Breast epithelium (tissue), 4 donors: ENCODE results near the gene DGAT2. TPM values are rescaled to one million over a fixed set of nuclear protein-coding genes. Genes with fewer than 3 reads are reported as not detected.

Experiments used
- DNase-seq, 2 donors: peaks; one replicate each; pipeline ENCODE4 v3.0.0-alpha.2; 2019; ENCODE audit warnings: low spot score in 2 of 2
- H3K27ac ChIP-seq, 2 donors: fragments of 200-600 bp; sonication (generic) in 1 of 2; one replicate each; pipeline ENCODE4 v1.5.1; 2016 to 2019; ENCODE audit warnings: mild to moderate bottlenecking in 1 of 2
- H3K27me3 ChIP-seq, 2 donors: fragments of 200-600 bp; sonication (generic) in 1 of 2; one replicate each; pipeline versions ENCODE4 v1.5.1 to v1.6.0; 2017 to 2019; ENCODE audit warnings: control low read depth in 1 of 2, mild to moderate bottlenecking in 1 of 2
- H3K36me3 ChIP-seq: fragments of 200-600 bp; one replicate; pipeline ENCODE4 v1.5.1; 2019
- H3K4me1 ChIP-seq, 2 donors: fragments of 200-600 bp; sonication (generic); one replicate each; pipeline ENCODE4 v1.5.1; 2016 to 2019; ENCODE audit warnings: control low read depth in 1 of 2
- H3K4me3 ChIP-seq, 3 donors: fragments of 200-600 bp; sonication (generic); 1 replicate in 2 of 3; 2 replicates in 1 of 3; pipeline ENCODE4 v1.5.1; 2016 to 2019; ENCODE audit warnings: mild to moderate bottlenecking in 3 of 3, moderate library complexity in 2 of 3
- H3K9me3 ChIP-seq, 2 donors: fragments of 200-600 bp; sonication (generic) in 1 of 2; one replicate each; pipeline ENCODE4 v1.5.1; 2016 to 2019; ENCODE audit warnings: control low read depth in 1 of 2
- CTCF ChIP-seq, 3 donors: fragments of 450-650 bp; IDR thresholded peaks; one replicate each; pipeline ENCODE4 v1.5.1; 2016 to 2017; ENCODE audit warnings: antibody characterized with exemption in 3 of 3, mild to moderate bottlenecking in 3 of 3, moderate library complexity in 3 of 3
- POLR2A ChIP-seq: fragments of 450-650 bp; IDR thresholded peaks from one replicate; pipeline ENCODE4 v1.6.1; 2016; ENCODE audit warnings: antibody characterized with exemption, mild to moderate bottlenecking, moderate library complexity
- POLR2AphosphoS5 ChIP-seq, 3 donors: sonication (generic); formaldehyde crosslinking; IDR thresholded peaks; one replicate each; pipeline ENCODE4 v1.6.1; 2017; ENCODE audit warnings: antibody characterized with exemption in 3 of 3
- intact Hi-C: fragments of 100-400 bp; cut with DNase I; formaldehyde crosslinking; loops from one replicate; pipeline ENCODE4 v1.15.1; 2023; ENCODE audit warnings: low total_unique reads
- total RNA-seq, 3 donors: library from RNA; depleted of rRNA; stranded (reverse); fragments of >200 nt; gene quantifications; one replicate each; pipeline ENCODE4 v1.1.0, GENCODE V29; 2016

Gene DGAT2
- total RNA-seq, 3 donors from 2014 or later: 26.2 to 134 (median 36.1) TPM

- H3K4me1 ChIP-seq: peaks cover 0 to 3% of the 10 kb centered on the region in 2 donors
- intact Hi-C loops: no loop called here
- H3K27me3 ChIP-seq: no peaks in the 10 kb centered on the region
- no peak for TF ChIP-seq POLR2A
- no peak for TF ChIP-seq CTCF (IDR thresholded peaks at IDR 0.05)
- no peak for TF ChIP-seq POLR2AphosphoS5 (IDR thresholded peaks at IDR 0.05)
- H3K27ac ChIP-seq: no peak overlapping the region
- no peaks in the 10 kb centered on the region for H3K36me3 ChIP-seq
- H3K9me3 ChIP-seq: no peaks in the 10 kb centered on the region
- no peak overlapping the region for H3K4me3 ChIP-seq
- DNase-seq: no peak
Measured at GRCh38 chr11:75834728-75835127, 66.2 kb downstream of the DGAT2 start.

- Histone ChIP-seq H3K4me3 (no peak overlapping the region), H3K4me1 (peaks cover 0 to 13% of the 10 kb centered on the region in 2 donors), H3K9me3 (no peaks in the 10 kb centered on the region), H3K27me3 (no peaks in the 10 kb centered on the region), H3K27ac (no peak overlapping the region), H3K36me3 (no peaks in the 10 kb centered on the region)
- DNase-seq: no peak
- intact Hi-C loops: no loop called here
- TF ChIP-seq POLR2A (no peak), POLR2AphosphoS5 (IDR thresholded peaks at IDR 0.05) (no peak), CTCF (IDR thresholded peaks at IDR 0.05) (no peak)
Measured at GRCh38 chr11:75836417-75836816, 67.8 kb downstream of the DGAT2 start.

- DNase-seq: no peak
- intact Hi-C loops: no loop called here
- no peak overlapping the region for H3K27ac ChIP-seq
- H3K4me1 ChIP-seq: peaks cover 0 to 13% of the 10 kb centered on the region in 2 donors
- no peak for TF ChIP-seq POLR2AphosphoS5 (IDR thresholded peaks at IDR 0.05)
- TF ChIP-seq POLR2A: no peak
- no peak for TF ChIP-seq CTCF (IDR thresholded peaks at IDR 0.05)
- no peaks in the 10 kb centered on the region for H3K27me3 ChIP-seq
- no peaks in the 10 kb centered on the region for H3K9me3 ChIP-seq
- no peaks in the 10 kb centered on the region for H3K36me3 ChIP-seq
- H3K4me3 ChIP-seq: no peak overlapping the region
Measured at GRCh38 chr11:75839851-75840250, 71.3 kb downstream of the DGAT2 start.

GRCh38 chr11:75840522-75840921, 71.9 kb downstream of the DGAT2 start:
- intact Hi-C loops: no loop called here
- Histone ChIP-seq H3K9me3 (no peaks in the 10 kb centered on the region), H3K27me3 (no peaks in the 10 kb centered on the region), H3K4me3 (no peak overlapping the region), H3K27ac (no peak overlapping the region), H3K4me1 (peaks cover 0 to 13% of the 10 kb centered on the region in 2 donors), H3K36me3 (no peaks in the 10 kb centered on the region)
- TF ChIP-seq POLR2AphosphoS5 (IDR thresholded peaks at IDR 0.05) (no peak), CTCF (IDR thresholded peaks at IDR 0.05) (no peak), POLR2A (no peak)
- DNase-seq: no peak

- Histone ChIP-seq H3K36me3 (no peaks in the 10 kb centered on the region), H3K27me3 (no peaks in the 10 kb centered on the region), H3K27ac (no peak overlapping the region), H3K9me3 (no peaks in the 10 kb centered on the region), H3K4me3 (no peak overlapping the region), H3K4me1 (peaks cover 0 to 13% of the 10 kb centered on the region in 2 donors)
- no peak for DNase-seq
- intact Hi-C loops: no loop called here
- TF ChIP-seq CTCF (IDR thresholded peaks at IDR 0.05) (no peak), POLR2A (no peak), POLR2AphosphoS5 (IDR thresholded peaks at IDR 0.05) (no peak)
Measured at GRCh38 chr11:75841739-75842138, 73.2 kb downstream of the DGAT2 start.
